Mesenchymal stem cell (in vitro differentiated cells and primary cell): Measurements from ENCODE around the gene SNX25.
A peak's percentile ranks its signal among the peaks of the same experiment; 100 is the strongest.

ENCODE experiments used
- DNase-seq: peaks from one replicate; pipeline ENCODE4 v3.0.0-alpha.2; 2013
- H2AFZ ChIP-seq: one replicate; pipeline ENCODE4 v1.6.1; 2013; ENCODE audit warnings: low read depth, mild to moderate bottlenecking, control low read depth, inconsistent platforms, low read length, moderate library complexity
- H2AK5ac ChIP-seq: 2 replicates; pipeline ENCODE4 v1.6.1; 2013; ENCODE audit warnings: low read length, moderate library complexity, mild to moderate bottlenecking, inconsistent platforms; ENCODE audit not compliant: severe bottlenecking
- H2BK120ac ChIP-seq: one replicate; pipeline ENCODE4 v1.6.1; 2013; ENCODE audit warnings: low read depth, mild to moderate bottlenecking, inconsistent platforms, low read length, moderate library complexity
- H2BK12ac ChIP-seq, 2 experiments: one replicate each; pipeline ENCODE4 v1.6.1; 2013; ENCODE audit warnings: inconsistent platforms in 2 of 2, low read length in 2 of 2, mild to moderate bottlenecking in 2 of 2, moderate library complexity in 2 of 2, control low read depth in 1 of 2
- H2BK15ac ChIP-seq: one replicate; pipeline ENCODE4 v1.6.1; 2013; ENCODE audit warnings: mild to moderate bottlenecking, low read depth, inconsistent platforms; ENCODE audit not compliant: poor library complexity, severe bottlenecking
- H2BK5ac ChIP-seq: 2 replicates; pipeline ENCODE4 v1.6.1; 2013; ENCODE audit warnings: low read depth, mild to moderate bottlenecking, low read length, control low read depth, inconsistent platforms; ENCODE audit not compliant: poor library complexity, severe bottlenecking
- H3K14ac ChIP-seq, 2 experiments: one replicate each; pipeline ENCODE4 v1.6.1; 2013; ENCODE audit warnings: inconsistent platforms in 2 of 2, low read length in 2 of 2, control low read depth in 1 of 2, mild to moderate bottlenecking in 1 of 2, moderate library complexity in 1 of 2
- H3K18ac ChIP-seq, 2 experiments: one replicate each; pipeline ENCODE4 v1.6.1; 2013; ENCODE audit warnings: inconsistent platforms in 2 of 2, low read length in 2 of 2, control low read depth in 1 of 2, low read depth in 1 of 2, mild to moderate bottlenecking in 1 of 2
- H3K23ac ChIP-seq, 2 experiments: one replicate each; pipeline ENCODE4 v1.6.1; 2013; ENCODE audit warnings: inconsistent platforms in 2 of 2, low read length in 2 of 2, mild to moderate bottlenecking in 2 of 2, moderate library complexity in 2 of 2, control low read depth in 1 of 2
- H3K27ac ChIP-seq: 2 replicates; pipeline ENCODE4 v1.5.1; 2013; ENCODE audit warnings: mild to moderate bottlenecking, moderate library complexity, low read length, control low read depth, inconsistent platforms; ENCODE audit not compliant: poor library complexity, severe bottlenecking
- H3K27me3 ChIP-seq, 2 experiments: 2 replicates each; pipeline versions ENCODE4 v1.6.1 to v1.7.0; 2013; ENCODE audit warnings: low read length in 2 of 2, mild to moderate bottlenecking in 2 of 2, moderate library complexity in 2 of 2, control low read depth in 1 of 2, inconsistent platforms in 1 of 2; ENCODE audit not compliant: control insufficient read depth in 1 of 2, insufficient read depth in 1 of 2
- H3K36me3 ChIP-seq, 2 experiments: 2 replicates each; pipeline versions ENCODE4 v1.6.1 to v1.7.0; 2013; ENCODE audit warnings: low read length in 2 of 2, control low read depth in 1 of 2, inconsistent platforms in 1 of 2, low read depth in 1 of 2, mild to moderate bottlenecking in 1 of 2; ENCODE audit not compliant: insufficient read depth in 2 of 2, control insufficient read depth in 1 of 2
- H3K4ac ChIP-seq, 2 experiments: one replicate each; pipeline ENCODE4 v1.6.1; 2013; ENCODE audit warnings: inconsistent platforms in 2 of 2, low read length in 2 of 2, mild to moderate bottlenecking in 2 of 2, moderate library complexity in 2 of 2, control low read depth in 1 of 2, low read depth in 1 of 2
- H3K4me1 ChIP-seq: 2 replicates; pipeline ENCODE4 v1.6.1; 2013; ENCODE audit warnings: low read depth, low read length, control low read depth; ENCODE audit not compliant: control insufficient read depth, insufficient read depth
- H3K4me2 ChIP-seq: 2 replicates; pipeline ENCODE4 v1.6.1; 2013; ENCODE audit warnings: low read length, mild to moderate bottlenecking, inconsistent platforms; ENCODE audit not compliant: poor library complexity, severe bottlenecking
- H3K4me3 ChIP-seq, 2 experiments: 2 replicates each; pipeline versions ENCODE4 v1.5.1 to v1.7.0; 2013; ENCODE audit warnings: low read length in 2 of 2, mild to moderate bottlenecking in 2 of 2, control low read depth in 1 of 2, low read depth in 1 of 2; ENCODE audit not compliant: insufficient read depth in 1 of 2
- H3K79me1 ChIP-seq: replicated peaks from 2 replicates; pipeline ENCODE4 v1.6.1; 2013; ENCODE audit warnings: mild to moderate bottlenecking, control low read depth, low read length, inconsistent platforms; ENCODE audit not compliant: poor library complexity, severe bottlenecking
- H3K9ac ChIP-seq: 2 replicates; pipeline ENCODE4 v1.7.0; 2013; ENCODE audit warnings: mild to moderate bottlenecking, low read length, moderate library complexity
- H3K9me3 ChIP-seq: 2 replicates; pipeline ENCODE4 v1.7.0; 2013; ENCODE audit warnings: mild to moderate bottlenecking, low read length; ENCODE audit not compliant: control insufficient read depth
- H4K8ac ChIP-seq: one replicate; pipeline ENCODE4 v1.6.1; 2013; ENCODE audit warnings: inconsistent platforms, mild to moderate bottlenecking, low read length, moderate library complexity
- H4K91ac ChIP-seq: one replicate; pipeline ENCODE4 v1.6.1; 2013; ENCODE audit warnings: mild to moderate bottlenecking, low read length, inconsistent platforms
- WGBS: methylation state at CpG from one replicate; pipeline ENCODE4 v1.1.7; 2013; ENCODE audit warnings: mixed read lengths; 5-methylcytosine and 5-hydroxymethylcytosine counted together

SNX25 gene

DNA sequence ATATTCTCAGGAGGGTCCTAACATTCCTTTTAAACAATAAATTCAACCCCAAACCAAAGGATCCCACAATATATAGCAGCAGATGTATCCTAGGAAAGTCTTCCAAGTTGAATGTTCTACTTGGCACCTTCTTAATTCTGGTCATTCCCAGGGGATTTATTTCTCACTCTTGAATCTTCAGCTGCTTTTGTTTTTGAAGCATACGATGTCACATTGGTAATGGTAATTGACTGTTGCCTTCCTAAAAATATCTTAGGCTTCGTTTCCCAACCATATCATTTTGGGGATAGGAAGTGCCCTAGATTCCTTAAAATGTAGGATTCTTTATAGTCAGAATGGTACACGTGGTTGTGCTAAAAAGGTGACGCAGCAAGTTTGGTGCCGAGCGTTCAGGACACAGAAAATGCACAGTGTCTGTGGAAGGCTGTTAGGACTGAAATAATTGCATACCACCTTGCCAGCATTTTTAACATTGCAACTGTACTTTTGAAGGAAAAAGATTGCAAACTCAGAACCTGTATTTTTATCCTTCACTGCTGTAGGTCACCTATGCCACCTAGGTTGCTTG, 8.1 kb downstream of the SNX25 start:
- no peak overlapping the region for H3K23ac ChIP-seq
- no peak overlapping the region for H2BK5ac ChIP-seq
- H2BK12ac ChIP-seq, result no peak overlapping the region
- H4K8ac ChIP-seq, result no peak overlapping the region
- no peak for DNase-seq
- H4K91ac ChIP-seq, result no peak overlapping the region
- H3K27ac ChIP-seq, result no peak overlapping the region
- peaks cover 8% of the 10 kb centered on the region for H3K4me1 ChIP-seq
- H2BK120ac ChIP-seq, result no peak overlapping the region
- H3K4ac ChIP-seq, result no peak overlapping the region
- no peak overlapping the region for H2AK5ac ChIP-seq
- 90% methylated on average over 3 of the region's 6 CpGs for WGBS
- H3K36me3 ChIP-seq, result peaks cover 0 to 3% of the 10 kb centered on the region in 2 experiments
- H2BK15ac ChIP-seq, result no peak overlapping the region
- H3K4me3 ChIP-seq, result peak overlapping the region in 1 of 2 experiments; percentile 6
- H3K4me2 ChIP-seq, result no peak overlapping the region
- no peaks in the 10 kb centered on the region for H3K27me3 ChIP-seq
- H3K9ac ChIP-seq, result peak overlapping the region; percentile 41
- H3K9me3 ChIP-seq, result no peaks in the 10 kb centered on the region
- no peak overlapping the region for H3K18ac ChIP-seq
- no peak overlapping the region for H2AFZ ChIP-seq
- H3K79me1 ChIP-seq, result peaks cover 25% of the 10 kb centered on the region
- H3K14ac ChIP-seq, result no peak overlapping the region

DNA sequence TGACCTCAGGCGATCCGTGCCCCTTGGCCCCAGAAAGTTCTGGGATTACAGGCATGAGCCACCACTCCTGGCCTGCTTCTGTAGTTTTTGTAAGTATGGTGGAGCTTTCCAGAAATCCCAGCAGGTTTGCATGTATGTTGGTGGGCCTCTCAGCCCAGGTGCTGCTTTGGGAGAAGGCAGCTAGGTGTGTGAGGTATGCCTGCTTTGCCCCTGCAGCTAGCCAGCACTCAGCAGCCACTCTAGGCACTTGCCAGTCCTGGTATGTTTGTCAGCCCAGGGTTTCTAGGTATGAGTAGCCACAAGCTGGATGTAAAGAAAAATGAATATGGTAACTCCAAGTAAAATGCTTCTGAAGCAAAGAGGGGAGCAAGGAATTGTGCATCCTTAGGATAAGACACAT, 8.9 kb downstream of the SNX25 start:
- H3K79me1 ChIP-seq, result peaks cover 23% of the 10 kb centered on the region
- H3K4me3 ChIP-seq, result no peak overlapping the region
- H4K91ac ChIP-seq, result peak overlapping the region; percentile 83
- no peak overlapping the region for H2BK120ac ChIP-seq
- no peak overlapping the region for H2BK15ac ChIP-seq
- no peak overlapping the region for H3K14ac ChIP-seq
- no peak overlapping the region for H2AFZ ChIP-seq
- no peak overlapping the region for H3K27ac ChIP-seq
- 96% methylated on average over 2 of the region's 2 CpGs for WGBS
- H3K4ac ChIP-seq, result no peak overlapping the region
- peak overlapping the region in 1 of 2 experiments; percentile 21 for H2BK12ac ChIP-seq
- DNase-seq, result no peak
- peak overlapping the region in 1 of 2 experiments; percentile 6 for H3K23ac ChIP-seq
- H3K4me2 ChIP-seq, result no peak overlapping the region
- H4K8ac ChIP-seq, result no peak overlapping the region
- peaks cover 0 to 3% of the 10 kb centered on the region in 2 experiments for H3K36me3 ChIP-seq
- no peak overlapping the region for H2BK5ac ChIP-seq
- no peak overlapping the region for H2AK5ac ChIP-seq
- no peaks in the 10 kb centered on the region for H3K27me3 ChIP-seq
- H3K9ac ChIP-seq, result no peak overlapping the region
- H3K9me3 ChIP-seq, result no peaks in the 10 kb centered on the region
- H3K4me1 ChIP-seq, result peaks cover 8% of the 10 kb centered on the region
- H3K18ac ChIP-seq, result no peak overlapping the region

DNA sequence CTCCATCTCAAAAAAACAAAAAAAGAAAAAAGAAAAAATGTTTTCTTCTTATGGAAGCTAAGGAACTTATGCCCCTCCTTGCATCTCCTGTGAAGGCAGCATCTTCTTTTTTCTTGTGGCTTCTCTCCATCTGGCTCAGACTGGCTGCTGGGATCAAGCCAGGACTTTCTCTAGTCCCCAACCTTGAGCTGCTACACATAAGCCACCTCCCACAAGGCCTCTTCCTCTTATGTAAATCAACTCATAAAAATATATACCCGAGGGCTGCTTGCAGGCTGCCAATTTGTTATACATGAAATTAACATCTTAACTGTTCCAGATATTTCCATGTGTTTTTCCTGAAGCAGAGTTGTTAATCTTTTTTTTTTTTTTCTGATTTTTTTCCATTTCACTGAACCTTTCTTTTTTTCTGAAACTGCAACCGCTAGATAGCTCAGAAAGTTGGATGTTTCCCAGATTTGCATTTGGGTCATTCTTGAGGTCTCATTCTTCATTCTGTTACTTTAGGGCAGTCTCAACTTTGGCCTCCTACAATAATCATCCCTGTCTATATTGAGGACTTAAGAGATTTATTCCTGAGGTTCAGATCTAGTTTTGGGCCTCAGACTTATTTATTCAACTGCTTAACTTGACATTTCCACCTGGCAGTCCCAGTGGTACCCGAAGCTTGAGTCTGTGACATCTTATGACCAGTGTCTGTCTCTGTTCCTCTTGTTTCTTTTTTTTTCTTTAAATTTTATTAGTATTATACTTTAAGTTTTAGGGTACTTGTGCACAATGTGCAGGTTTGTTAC, 10.3 kb downstream of the SNX25 start:
- Histone ChIP-seq H3K27me3 (no peaks in the 10 kb centered on the region), H3K23ac (no peak overlapping the region), H3K79me1 (peaks cover 21% of the 10 kb centered on the region), H3K27ac (no peak overlapping the region), H2BK15ac (no peak overlapping the region), H3K14ac (no peak overlapping the region), H3K9ac (peak overlapping the region; percentile 20), H3K4me3 (no peak overlapping the region), H3K9me3 (no peaks in the 10 kb centered on the region), H4K8ac (no peak overlapping the region), H2BK5ac (no peak overlapping the region), H4K91ac (no peak overlapping the region), H2BK12ac (no peak overlapping the region), H3K36me3 (peaks cover 0 to 3% of the 10 kb centered on the region in 2 experiments), H3K18ac (no peak overlapping the region), H3K4me1 (peaks cover 8% of the 10 kb centered on the region), H3K4me2 (no peak overlapping the region), H2AFZ (no peak overlapping the region), H2AK5ac (no peak overlapping the region), H2BK120ac (no peak overlapping the region), H3K4ac (no peak overlapping the region)
- peak; percentile 66 for DNase-seq
- WGBS, result 17% methylated on average over 1 of the region's 3 CpGs

DNA sequence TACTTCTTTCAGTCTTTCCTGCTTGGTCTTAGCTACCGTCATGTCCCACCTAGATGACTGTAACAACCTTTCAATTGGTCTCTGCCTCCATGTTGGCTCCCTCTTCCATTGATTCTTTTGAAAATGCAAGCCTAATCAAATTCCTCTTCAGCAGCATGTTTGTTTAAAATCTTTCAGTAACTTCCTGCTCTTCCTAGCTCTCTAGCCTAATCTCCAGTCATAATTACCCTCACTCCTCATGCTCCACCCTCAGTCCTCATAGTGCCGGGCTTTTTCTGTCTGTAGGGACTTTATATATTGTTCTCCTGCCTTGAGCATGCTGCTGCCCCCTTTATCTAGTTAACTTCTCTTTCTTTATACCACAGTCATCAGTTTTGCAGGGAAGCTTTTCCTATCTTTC, 12.1 kb downstream of the SNX25 start:
- H3K27me3 ChIP-seq, result no peaks in the 10 kb centered on the region
- no peak overlapping the region for H3K4ac ChIP-seq
- H4K8ac ChIP-seq, result no peak overlapping the region
- no peak overlapping the region for H4K91ac ChIP-seq
- no peak overlapping the region for H3K14ac ChIP-seq
- no peak overlapping the region for H3K9ac ChIP-seq
- H2AK5ac ChIP-seq, result no peak overlapping the region
- H2AFZ ChIP-seq, result no peak overlapping the region
- peaks cover 20% of the 10 kb centered on the region for H3K79me1 ChIP-seq
- peak; percentile 23 for DNase-seq
- H3K23ac ChIP-seq, result no peak overlapping the region
- H3K4me3 ChIP-seq, result no peak overlapping the region
- no peak overlapping the region for H2BK12ac ChIP-seq
- H3K4me2 ChIP-seq, result no peak overlapping the region
- peaks cover 5% of the 10 kb centered on the region for H3K4me1 ChIP-seq
- peak overlapping the region in 1 of 2 experiments; percentile 50 for H3K18ac ChIP-seq
- H2BK5ac ChIP-seq, result no peak overlapping the region
- H2BK15ac ChIP-seq, result no peak overlapping the region
- H3K27ac ChIP-seq, result no peak overlapping the region
- 62% methylated on average over 2 of the region's 2 CpGs for WGBS
- no peak overlapping the region for H2BK120ac ChIP-seq
- H3K9me3 ChIP-seq, result no peaks in the 10 kb centered on the region
- peaks cover 0 to 3% of the 10 kb centered on the region in 2 experiments for H3K36me3 ChIP-seq
